Muscle of leg (tissue), 11 donors: ENCODE results near the gene INPP4B. TPM values are rescaled to one million over a fixed set of nuclear protein-coding genes. Genes with fewer than 3 reads are reported as not detected.
A peak's percentile ranks its signal among the peaks of the same experiment; 100 is the strongest.

Experiments used
- DNase-seq: peaks from one replicate; pipeline ENCODE4 v3.0.0; 2013
- H3K27ac ChIP-seq: one replicate; pipeline ENCODE4 v1.5.1; 2013; ENCODE audit warnings: mild to moderate bottlenecking, low read length, control low read depth
- H3K27me3 ChIP-seq: one replicate; pipeline ENCODE4 v1.6.1; 2013; ENCODE audit warnings: low read length; ENCODE audit not compliant: control insufficient read depth, insufficient read depth
- H3K36me3 ChIP-seq: one replicate; pipeline ENCODE4 v1.6.1; 2013; ENCODE audit warnings: low read length; ENCODE audit not compliant: control insufficient read depth, insufficient read depth
- H3K4me1 ChIP-seq: one replicate; pipeline ENCODE4 v1.6.1; 2013; ENCODE audit warnings: low read length; ENCODE audit not compliant: control insufficient read depth, insufficient read depth
- H3K4me3 ChIP-seq: one replicate; pipeline ENCODE4 v1.5.1; 2013; ENCODE audit warnings: low read length, control low read depth
- H3K9me3 ChIP-seq: replicated peaks from 2 replicates; pipeline ENCODE4 v1.6.1; 2013; ENCODE audit warnings: low read depth, low read length; ENCODE audit not compliant: control insufficient read depth
- WGBS: methylation state at CpG from one replicate; pipeline ENCODE4 v1.1.5; 2013; ENCODE audit warnings: missing lambda C conversion rate; ENCODE audit not compliant: insufficient coverage; 5-methylcytosine and 5-hydroxymethylcytosine counted together
- polyA plus RNA-seq, 8 donors: library from polyadenylated mRNA; unstranded; fragments of 120-200 nt; gene quantifications; one replicate each; pipeline versions ENCODE4 v1.2.1 to v1.2.3, GENCODE V29; 2013; ENCODE audit warnings: inconsistent platforms in 1 of 8, low replicate concordance in 1 of 8; ENCODE audit not compliant: insufficient read length in 8 of 8, insufficient read depth in 1 of 8
- total RNA-seq: library from RNA; stranded (reverse); fragments of 120-200 nt; gene quantifications from one replicate; pipeline ENCODE4 v1.2.4, GENCODE V29; 2013

INPP4B gene
- total and polyA plus RNA-seq, 9 donors = 15.7 to 55.1 (median 30.6) TPM

- WGBS = 75% methylated on average over 1 of the region's 3 CpGs
- no peaks in the 10 kb centered on the region for H3K9me3 ChIP-seq
- H3K27me3 ChIP-seq = no peaks in the 10 kb centered on the region
- DNase-seq = no peak
- no peak overlapping the region for H3K27ac ChIP-seq
- H3K4me1 ChIP-seq = no peaks in the 10 kb centered on the region
- no peaks in the 10 kb centered on the region for H3K36me3 ChIP-seq
- H3K4me3 ChIP-seq = no peak overlapping the region
Observed at GRCh38 chr4:142696334-142697122, 149.6 kb downstream of the INPP4B start.

- 60% methylated on average over 1 of the region's 4 CpGs for WGBS
- Histone ChIP-seq H3K27ac (no peak overlapping the region), H3K36me3 (no peaks in the 10 kb centered on the region), H3K4me3 (no peak overlapping the region), H3K27me3 (no peaks in the 10 kb centered on the region), H3K4me1 (no peaks in the 10 kb centered on the region), H3K9me3 (no peaks in the 10 kb centered on the region)
- DNase-seq = no peak
Observed at GRCh38 chr4:142690406-142691163, 155.5 kb downstream of the INPP4B start.

- H3K27me3 ChIP-seq = no peaks in the 10 kb centered on the region
- no peak for DNase-seq
- 94% methylated on average over 5 of the region's 6 CpGs for WGBS
- H3K9me3 ChIP-seq = no peaks in the 10 kb centered on the region
- no peaks in the 10 kb centered on the region for H3K36me3 ChIP-seq
- no peak overlapping the region for H3K4me3 ChIP-seq
- no peak overlapping the region for H3K27ac ChIP-seq
- no peaks in the 10 kb centered on the region for H3K4me1 ChIP-seq
Observed at GRCh38 chr4:142687547-142688275, 158.4 kb downstream of the INPP4B start.

GRCh38 chr4:142686081-142686480 is 160.0 kb downstream of the INPP4B start:
- DNase-seq = no peak
- no CpG with 5 or more reads among the region's 1 CpG for WGBS
- no peak overlapping the region for H3K27ac ChIP-seq

GRCh38 chr4:142683997-142684396 is 162.1 kb downstream of the INPP4B start:
- no peak overlapping the region for H3K4me3 ChIP-seq
- 93% methylated on average over 3 of the region's 3 CpGs for WGBS
- H3K4me1 ChIP-seq = no peaks in the 10 kb centered on the region
- DNase-seq = no peak
- no peaks in the 10 kb centered on the region for H3K27me3 ChIP-seq
- H3K9me3 ChIP-seq = no peaks in the 10 kb centered on the region
- H3K36me3 ChIP-seq = no peaks in the 10 kb centered on the region
- H3K27ac ChIP-seq = no peak overlapping the region

More at GRCh38 chr4:142686081-142686480, 160.0 kb downstream of the INPP4B start:
- Histone ChIP-seq H3K27me3 (no peaks in the 10 kb centered on the region), H3K9me3 (no peaks in the 10 kb centered on the region), H3K4me1 (no peaks in the 10 kb centered on the region), H3K4me3 (no peak overlapping the region), H3K36me3 (no peaks in the 10 kb centered on the region)

- no peaks in the 10 kb centered on the region for H3K27me3 ChIP-seq
- 83% methylated on average over 1 of the region's 2 CpGs for WGBS
- H3K4me3 ChIP-seq = no peak overlapping the region
- H3K4me1 ChIP-seq = no peaks in the 10 kb centered on the region
- H3K9me3 ChIP-seq = no peaks in the 10 kb centered on the region
- H3K27ac ChIP-seq = no peak overlapping the region
- DNase-seq = no peak
- no peaks in the 10 kb centered on the region for H3K36me3 ChIP-seq
Observed at GRCh38 chr4:142683503-142683902, 162.6 kb downstream of the INPP4B start.

GRCh38 chr4:142671516-142671915 is 174.6 kb downstream of the INPP4B start:
- Histone ChIP-seq H3K4me3 (no peak overlapping the region), H3K4me1 (no peaks in the 10 kb centered on the region), H3K9me3 (peaks cover 11% of the 10 kb centered on the region), H3K36me3 (no peaks in the 10 kb centered on the region), H3K27me3 (no peaks in the 10 kb centered on the region), H3K27ac (no peak overlapping the region)
- WGBS = no CpG with 5 or more reads among the region's 2 CpGs
- no peak for DNase-seq

- Histone ChIP-seq H3K4me3 (no peak overlapping the region), H3K4me1 (no peaks in the 10 kb centered on the region), H3K9me3 (peaks cover 22% of the 10 kb centered on the region), H3K27me3 (no peaks in the 10 kb centered on the region), H3K27ac (no peak overlapping the region), H3K36me3 (no peaks in the 10 kb centered on the region)
- WGBS = no CpG with 5 or more reads among the region's 1 CpG
- no peak for DNase-seq
Observed at GRCh38 chr4:142663828-142664227, 182.3 kb downstream of the INPP4B start.

GRCh38 chr4:142660728-142661127 is 185.4 kb downstream of the INPP4B start:
- DNase-seq = no peak

GRCh38 chr4:142656178-142656577 is 189.9 kb downstream of the INPP4B start:
- 100% methylated on average over 2 of the region's 5 CpGs for WGBS
- peak; percentile 11 for DNase-seq
- H3K9me3 ChIP-seq = peaks cover 59% of the 10 kb centered on the region

More at GRCh38 chr4:142660728-142661127, 185.4 kb downstream of the INPP4B start:
- Histone ChIP-seq H3K4me3 (no peak overlapping the region), H3K36me3 (no peaks in the 10 kb centered on the region), H3K27me3 (no peaks in the 10 kb centered on the region), H3K9me3 (peaks cover 44% of the 10 kb centered on the region), H3K27ac (no peak overlapping the region), H3K4me1 (no peaks in the 10 kb centered on the region)
- WGBS = 77% methylated on average over 5 of the region's 8 CpGs

More at GRCh38 chr4:142656178-142656577, 189.9 kb downstream of the INPP4B start:
- no peaks in the 10 kb centered on the region for H3K36me3 ChIP-seq
- no peak overlapping the region for H3K4me3 ChIP-seq
- no peak overlapping the region for H3K27ac ChIP-seq
- H3K27me3 ChIP-seq = no peaks in the 10 kb centered on the region
- H3K4me1 ChIP-seq = no peaks in the 10 kb centered on the region
